ENCODE measurements around the gene ADGRA3.

DNA sequence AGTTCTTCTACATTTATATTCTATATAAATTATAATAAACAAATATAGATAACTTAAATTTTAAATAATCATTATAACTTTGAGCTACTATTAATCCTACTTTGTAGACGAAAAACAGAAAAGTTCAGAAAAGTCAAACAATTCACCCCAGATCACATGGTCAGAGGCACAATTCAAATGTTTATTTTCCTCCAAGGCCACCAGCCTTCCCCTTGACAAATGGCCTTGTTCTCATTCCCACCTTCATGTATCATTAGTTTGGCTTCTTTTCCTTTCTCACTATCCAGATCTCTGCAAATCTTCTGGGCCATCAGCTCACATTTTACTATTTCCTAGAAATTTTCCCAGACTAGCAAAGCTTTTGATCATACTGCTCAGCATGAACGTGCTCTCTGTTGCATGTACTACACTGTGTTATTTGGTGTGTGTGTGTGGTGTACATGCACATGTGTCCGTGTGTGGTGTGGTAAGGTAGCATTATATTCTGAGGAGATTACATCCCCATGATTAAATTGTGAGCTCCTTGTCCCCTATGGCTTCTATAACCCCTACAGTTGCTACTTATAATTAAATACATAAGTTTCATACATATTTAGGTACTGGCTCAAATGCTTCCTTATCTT, 61.5 kb downstream of the ADGRA3 start:
- TF ChIP-seq, protein P1, sequence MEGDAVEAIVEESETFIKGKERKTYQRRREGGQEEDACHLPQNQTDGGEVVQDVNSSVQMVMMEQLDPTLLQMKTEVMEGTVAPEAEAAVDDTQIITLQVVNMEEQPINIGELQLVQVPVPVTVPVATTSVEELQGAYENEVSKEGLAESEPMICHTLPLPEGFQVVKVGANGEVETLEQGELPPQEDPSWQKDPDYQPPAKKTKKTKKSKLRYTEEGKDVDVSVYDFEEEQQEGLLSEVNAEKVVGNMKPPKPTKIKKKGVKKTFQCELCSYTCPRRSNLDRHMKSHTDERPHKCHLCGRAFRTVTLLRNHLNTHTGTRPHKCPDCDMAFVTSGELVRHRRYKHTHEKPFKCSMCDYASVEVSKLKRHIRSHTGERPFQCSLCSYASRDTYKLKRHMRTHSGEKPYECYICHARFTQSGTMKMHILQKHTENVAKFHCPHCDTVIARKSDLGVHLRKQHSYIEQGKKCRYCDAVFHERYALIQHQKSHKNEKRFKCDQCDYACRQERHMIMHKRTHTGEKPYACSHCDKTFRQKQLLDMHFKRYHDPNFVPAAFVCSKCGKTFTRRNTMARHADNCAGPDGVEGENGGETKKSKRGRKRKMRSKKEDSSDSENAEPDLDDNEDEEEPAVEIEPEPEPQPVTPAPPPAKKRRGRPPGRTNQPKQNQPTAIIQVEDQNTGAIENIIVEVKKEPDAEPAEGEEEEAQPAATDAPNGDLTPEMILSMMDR (IDR thresholded peaks at IDR 0.05; ENCODE audit: poor library complexity, severe bottlenecking) = no peak
- TF ChIP-seq POLR2AphosphoS5 (IDR thresholded peaks at IDR 0.05) (no peak), EZH2 (IDR thresholded peaks at IDR 0.05; ENCODE audit: borderline replicate concordance, insufficient read depth, low read length, poor library complexity, severe bottlenecking) (no peak), EP300 (conservative IDR thresholded peaks at IDR 0.05; ENCODE audit: poor library complexity, severe bottlenecking) (no peak), RAD21 (conservative IDR thresholded peaks at IDR 0.05) (no peak)
- TF ChIP-seq, protein P2, sequence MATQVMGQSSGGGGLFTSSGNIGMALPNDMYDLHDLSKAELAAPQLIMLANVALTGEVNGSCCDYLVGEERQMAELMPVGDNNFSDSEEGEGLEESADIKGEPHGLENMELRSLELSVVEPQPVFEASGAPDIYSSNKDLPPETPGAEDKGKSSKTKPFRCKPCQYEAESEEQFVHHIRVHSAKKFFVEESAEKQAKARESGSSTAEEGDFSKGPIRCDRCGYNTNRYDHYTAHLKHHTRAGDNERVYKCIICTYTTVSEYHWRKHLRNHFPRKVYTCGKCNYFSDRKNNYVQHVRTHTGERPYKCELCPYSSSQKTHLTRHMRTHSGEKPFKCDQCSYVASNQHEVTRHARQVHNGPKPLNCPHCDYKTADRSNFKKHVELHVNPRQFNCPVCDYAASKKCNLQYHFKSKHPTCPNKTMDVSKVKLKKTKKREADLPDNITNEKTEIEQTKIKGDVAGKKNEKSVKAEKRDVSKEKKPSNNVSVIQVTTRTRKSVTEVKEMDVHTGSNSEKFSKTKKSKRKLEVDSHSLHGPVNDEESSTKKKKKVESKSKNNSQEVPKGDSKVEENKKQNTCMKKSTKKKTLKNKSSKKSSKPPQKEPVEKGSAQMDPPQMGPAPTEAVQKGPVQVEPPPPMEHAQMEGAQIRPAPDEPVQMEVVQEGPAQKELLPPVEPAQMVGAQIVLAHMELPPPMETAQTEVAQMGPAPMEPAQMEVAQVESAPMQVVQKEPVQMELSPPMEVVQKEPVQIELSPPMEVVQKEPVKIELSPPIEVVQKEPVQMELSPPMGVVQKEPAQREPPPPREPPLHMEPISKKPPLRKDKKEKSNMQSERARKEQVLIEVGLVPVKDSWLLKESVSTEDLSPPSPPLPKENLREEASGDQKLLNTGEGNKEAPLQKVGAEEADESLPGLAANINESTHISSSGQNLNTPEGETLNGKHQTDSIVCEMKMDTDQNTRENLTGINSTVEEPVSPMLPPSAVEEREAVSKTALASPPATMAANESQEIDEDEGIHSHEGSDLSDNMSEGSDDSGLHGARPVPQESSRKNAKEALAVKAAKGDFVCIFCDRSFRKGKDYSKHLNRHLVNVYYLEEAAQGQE (IDR thresholded peaks at IDR 0.05; ENCODE audit: borderline replicate concordance) = no peak
